LNCaP clone FGC (cell line): ENCODE measurements around the gene NMT1.

Experiments used
- DNase-seq: peaks from one replicate; pipeline ENCODE4 v3.0.0-alpha.2; 2011; ENCODE audit warnings: low read depth
- H3K4me3 ChIP-seq: 2 replicates; pipeline ENCODE4 v1.5.1; 2011; ENCODE audit warnings: mild to moderate bottlenecking, low read depth, low read length, control low read depth
- TF ChIP-seq, protein P1 (sequence below): IDR thresholded peaks from 2 replicates; pipeline ENCODE4 v1.5.1; 2012; ENCODE audit warnings: mild to moderate bottlenecking; ENCODE audit not compliant: control insufficient read depth, insufficient read depth; ENCODE audit errors: extremely low read depth

Gene NMT1

GRCh38 chr17:45091778-45092425, 30.8 kb downstream of the NMT1 start:
- H3K4me3 ChIP-seq, result no peak overlapping the region
- TF ChIP-seq, protein P1, sequence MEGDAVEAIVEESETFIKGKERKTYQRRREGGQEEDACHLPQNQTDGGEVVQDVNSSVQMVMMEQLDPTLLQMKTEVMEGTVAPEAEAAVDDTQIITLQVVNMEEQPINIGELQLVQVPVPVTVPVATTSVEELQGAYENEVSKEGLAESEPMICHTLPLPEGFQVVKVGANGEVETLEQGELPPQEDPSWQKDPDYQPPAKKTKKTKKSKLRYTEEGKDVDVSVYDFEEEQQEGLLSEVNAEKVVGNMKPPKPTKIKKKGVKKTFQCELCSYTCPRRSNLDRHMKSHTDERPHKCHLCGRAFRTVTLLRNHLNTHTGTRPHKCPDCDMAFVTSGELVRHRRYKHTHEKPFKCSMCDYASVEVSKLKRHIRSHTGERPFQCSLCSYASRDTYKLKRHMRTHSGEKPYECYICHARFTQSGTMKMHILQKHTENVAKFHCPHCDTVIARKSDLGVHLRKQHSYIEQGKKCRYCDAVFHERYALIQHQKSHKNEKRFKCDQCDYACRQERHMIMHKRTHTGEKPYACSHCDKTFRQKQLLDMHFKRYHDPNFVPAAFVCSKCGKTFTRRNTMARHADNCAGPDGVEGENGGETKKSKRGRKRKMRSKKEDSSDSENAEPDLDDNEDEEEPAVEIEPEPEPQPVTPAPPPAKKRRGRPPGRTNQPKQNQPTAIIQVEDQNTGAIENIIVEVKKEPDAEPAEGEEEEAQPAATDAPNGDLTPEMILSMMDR, result no peak
- no peak for DNase-seq

DNA sequence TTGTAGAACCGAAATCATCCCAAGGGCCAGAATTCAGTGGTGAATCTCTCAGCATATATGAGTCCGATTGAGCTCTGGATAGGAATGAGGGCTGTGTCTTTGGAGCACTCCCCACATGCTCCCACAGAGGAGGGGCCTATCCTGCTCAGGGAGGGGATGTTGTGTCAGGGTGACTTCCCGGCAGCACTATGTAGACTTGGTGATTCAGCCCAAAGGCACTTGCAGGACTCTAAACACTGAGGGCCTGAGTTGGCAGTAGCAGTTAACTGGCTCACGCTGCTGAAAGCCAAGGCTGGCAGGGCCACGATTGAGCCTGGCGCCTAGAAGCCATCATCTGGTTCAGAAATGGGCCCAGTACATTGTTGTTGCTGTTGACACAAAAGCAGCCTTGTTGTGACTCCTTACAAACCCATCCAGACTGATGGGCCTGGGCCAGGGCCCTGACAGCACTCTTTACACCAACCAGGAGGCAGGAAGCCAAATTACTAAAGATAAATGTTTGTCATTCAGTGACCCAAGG, 31.9 kb downstream of the NMT1 start:
- no peak overlapping the region for H3K4me3 ChIP-seq
- TF ChIP-seq, protein P1, result no peak
- DNase-seq, result no peak

DNA sequence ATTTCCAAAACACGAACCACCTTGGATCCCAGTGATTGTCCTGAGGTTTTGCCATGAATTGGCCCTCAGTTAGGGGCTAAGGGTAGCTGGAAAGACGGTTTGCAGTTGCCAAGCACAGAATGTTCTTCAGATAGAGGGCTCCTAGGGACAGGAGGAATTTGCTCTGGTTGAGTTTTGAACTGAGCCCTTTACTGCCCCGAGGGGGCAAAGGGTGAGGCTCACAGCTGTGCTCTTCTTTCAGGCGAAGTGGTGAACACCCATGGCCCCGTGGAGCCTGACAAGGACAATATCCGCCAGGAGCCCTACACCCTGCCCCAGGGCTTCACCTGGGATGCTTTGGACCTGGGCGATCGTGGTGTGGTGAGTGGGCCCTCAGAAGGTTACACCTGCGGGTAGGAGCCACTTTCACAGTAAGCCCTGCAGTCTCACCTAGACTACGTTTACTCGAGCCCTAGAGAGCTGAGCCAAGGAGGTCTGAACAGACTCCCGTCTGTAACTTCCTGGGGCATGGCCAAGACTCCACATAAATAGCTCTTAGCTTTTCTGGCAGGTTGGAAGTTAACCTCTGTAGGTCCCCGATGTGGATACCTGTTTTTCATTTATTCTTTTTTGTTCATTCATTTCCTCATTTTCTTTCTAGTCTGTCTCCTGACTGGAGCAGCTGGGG, 32.5 kb downstream of the NMT1 start:
- TF ChIP-seq, protein P1, result no peak
- H3K4me3 ChIP-seq, result no peak overlapping the region
- DNase-seq, result no peak

GRCh38 chr17:45096141-45096540, 35.0 kb downstream of the NMT1 start:
- DNase-seq, result no peak
- no peak overlapping the region for H3K4me3 ChIP-seq
- TF ChIP-seq, protein P1, result peak; percentile 41

GRCh38 chr17:45096926-45097325, 35.8 kb downstream of the NMT1 start:
- TF ChIP-seq, protein P1, result no peak
- no peak overlapping the region for H3K4me3 ChIP-seq
- DNase-seq, result no peak

GRCh38 chr17:45098081-45098868, 37.2 kb downstream of the NMT1 start:
- no peak for DNase-seq
- H3K4me3 ChIP-seq, result no peak overlapping the region
- TF ChIP-seq, protein P1, result no peak
